Stomach (tissue), 9 donors: Measurements from ENCODE around the gene ITGB2. TPM values are rescaled to one million over a fixed set of nuclear protein-coding genes. Genes with fewer than 3 reads are reported as not detected.

Experiments
- DNase-seq, 2 donors: peaks; one replicate each; pipeline versions ENCODE4 v3.0.0 to v3.0.0-alpha.2; 2013 to 2019
- H3K27ac ChIP-seq, 5 donors: fragments of 200-600 bp in 4 of 5; sonication (generic) in 4 of 5; one replicate each; pipeline ENCODE4 v1.5.1; 2013 to 2019; ENCODE audit warnings: mild to moderate bottlenecking in 1 of 5, moderate library complexity in 1 of 5
- H3K27me3 ChIP-seq, 3 donors: fragments of 200-600 bp; sonication (generic); one replicate each; pipeline ENCODE4 v1.5.1; 2017 to 2019; ENCODE audit warnings: mixed run types in 1 of 3
- H3K36me3 ChIP-seq, 4 donors: fragments of 200-600 bp; sonication (generic); 1 replicate in 3 of 4; 2 replicates in 1 of 4; pipeline ENCODE4 v1.5.1; 2016 to 2019
- H3K4me1 ChIP-seq, 4 donors: fragments of 200-600 bp; sonication (generic); one replicate each; pipeline ENCODE4 v1.5.1; 2016 to 2019
- H3K4me3 ChIP-seq, 4 donors: fragments of 200-600 bp; sonication (generic) in 3 of 4; one replicate each; pipeline ENCODE4 v1.5.1; 2016 to 2019; ENCODE audit warnings: mild to moderate bottlenecking in 1 of 4
- H3K9me3 ChIP-seq, 4 donors: fragments of 200-600 bp; sonication (generic); one replicate each; pipeline ENCODE4 v1.5.1; 2016 to 2019
- CTCF ChIP-seq, 7 experiments: fragments of 450-650 bp in 4 of 7; fragments of 200-600 bp in 3 of 7; sonication (generic) in 3 of 7; IDR thresholded peaks; one replicate each; pipeline ENCODE4 v1.5.1; 2016 to 2019; ENCODE audit warnings: antibody characterized with exemption in 7 of 7, control low read depth in 2 of 7, mild to moderate bottlenecking in 1 of 7
- EP300 ChIP-seq: sonication (generic); formaldehyde crosslinking; IDR thresholded peaks from one replicate; pipeline ENCODE4 v1.6.1; 2017; ENCODE audit warnings: antibody characterized with exemption
- POLR2A ChIP-seq, 4 donors: fragments of 450-650 bp; IDR thresholded peaks; one replicate each; pipeline ENCODE4 v1.6.1; 2016; ENCODE audit warnings: antibody characterized with exemption in 4 of 4, control low read depth in 2 of 4, mild to moderate bottlenecking in 1 of 4, moderate library complexity in 1 of 4
- POLR2AphosphoS5 ChIP-seq, 3 donors: sonication (generic); formaldehyde crosslinking; IDR thresholded peaks; one replicate each; pipeline ENCODE4 v1.6.1; 2016; ENCODE audit warnings: antibody characterized with exemption in 3 of 3
- WGBS, 5 donors: extraction: QIAGEN DNeasy Blood & Tissue Kit in 3 of 5; methylation state at CpG; one replicate each; pipeline versions ENCODE4 v1.1.5 to v1.1.7; 2013 to 2018; 5-methylcytosine and 5-hydroxymethylcytosine counted together
- intact Hi-C: fragments of 100-400 bp; cut with DNase I; formaldehyde crosslinking; loops from one replicate; pipeline ENCODE4 v1.15.1; 2023; ENCODE audit warnings: low total_unique reads
- polyA plus RNA-seq, 3 donors: library from polyadenylated mRNA; stranded (reverse); fragments of 200-250 nt; gene quantifications; one replicate each; pipeline ENCODE4 v1.2.3, GENCODE V29; 2013
- total RNA-seq, 5 donors: library from RNA; depleted of rRNA; stranded (reverse); fragments of >200 nt; gene quantifications; one replicate each; pipeline versions ENCODE4 v1.1.0 to v1.2.3, GENCODE V29; 2014 to 2016
- donor health status: healthy with polysubstance abuse.
- donor health status: Bipolar disorder and iron deficiency.
- donor health status: healthy.

Gene ITGB2
- total and polyA plus RNA-seq, 8 donors = 3.5 to 72.2 (median 15.1) TPM

- Histone ChIP-seq H3K9me3 (no peaks in the 10 kb centered on the region), H3K4me1 (peaks cover 20 to 53% (median 41%) of the 10 kb centered on the region in 4 donors), H3K27ac (peak overlapping the region; percentile 14 to 71 (median 63)), H3K4me3 (no peak overlapping the region), H3K27me3 (no peaks in the 10 kb centered on the region), H3K36me3 (peaks cover 60 to 100% (median 98%) of the 10 kb centered on the region in 4 donors)
- TF ChIP-seq CTCF (IDR thresholded peaks at IDR 0.05) = no peak
- TF ChIP-seq POLR2AphosphoS5 (IDR thresholded peaks at IDR 0.05) = no peak
- TF ChIP-seq POLR2A (IDR thresholded peaks at IDR 0.05) = no peak
- no peak for TF ChIP-seq EP300
- DNase-seq = no peak
- intact Hi-C loops = no loop called here
- WGBS, 5 donors = 81 to 88% (median 82%) methylated on average over 14 of the region's 14 CpGs
These were observed 66.4 kb downstream of the ITGB2 start for GRCh38 chr21:44854391-44854663.

GRCh38 chr21:44853601-44854390, 66.9 kb downstream of the ITGB2 start:
- 67 to 78% (median 72%) methylated on average over 28 to 34 of the region's 34 CpGs for WGBS, 5 donors
- Histone ChIP-seq H3K4me1 (peaks cover 20 to 48% (median 37%) of the 10 kb centered on the region in 4 donors), H3K9me3 (no peaks in the 10 kb centered on the region), H3K4me3 (no peak overlapping the region), H3K27ac (peak overlapping the region; percentile 14 to 71 (median 63)), H3K36me3 (peaks cover 60 to 100% (median 98%) of the 10 kb centered on the region in 4 donors), H3K27me3 (no peaks in the 10 kb centered on the region)
- DNase-seq = peak; percentile 69 to 71
- intact Hi-C loops = no loop called here
- TF ChIP-seq POLR2AphosphoS5 (IDR thresholded peaks at IDR 0.05) (peak in 2 of 3 donors; percentile 44 to 58), POLR2A (IDR thresholded peaks at IDR 0.05) (no peak)

GRCh38 chr21:44850905-44851657, 69.6 kb downstream of the ITGB2 start:
- peaks cover 29 to 46% (median 39%) of the 10 kb centered on the region in 4 donors for H3K4me1 ChIP-seq
- no peaks in the 10 kb centered on the region for H3K27me3 ChIP-seq
- peaks cover 52 to 85% (median 81%) of the 10 kb centered on the region in 4 donors for H3K36me3 ChIP-seq
- H3K4me3 ChIP-seq = no peak overlapping the region
- H3K27ac ChIP-seq = peak overlapping the region in 1 of 5 donors; percentile 49
- H3K9me3 ChIP-seq = no peaks in the 10 kb centered on the region
- WGBS, 5 donors = 81 to 89% (median 86%) methylated on average over 26 of the region's 26 CpGs
- intact Hi-C loops = no loop called here
- no peak for DNase-seq
- no peak for TF ChIP-seq POLR2AphosphoS5 (IDR thresholded peaks at IDR 0.05)
- no peak for TF ChIP-seq POLR2A (IDR thresholded peaks at IDR 0.05)
- TF ChIP-seq EP300 = no peak
- TF ChIP-seq CTCF (IDR thresholded peaks at IDR 0.05) = no peak

- TF ChIP-seq EP300 (no peak), CTCF (IDR thresholded peaks at IDR 0.05) (no peak), POLR2A (IDR thresholded peaks at IDR 0.05) (no peak), POLR2AphosphoS5 (IDR thresholded peaks at IDR 0.05) (no peak)
- H3K4me1 ChIP-seq = peaks cover 37 to 53% (median 46%) of the 10 kb centered on the region in 4 donors
- no peak overlapping the region for H3K4me3 ChIP-seq
- no peak for DNase-seq
- H3K27ac ChIP-seq = no peak overlapping the region
- H3K9me3 ChIP-seq = no peaks in the 10 kb centered on the region
- H3K36me3 ChIP-seq = peaks cover 44 to 77% (median 73%) of the 10 kb centered on the region in 4 donors
- intact Hi-C loops = no loop called here
- peaks cover 0 to 5% (median 0%) of the 10 kb centered on the region in 3 donors for H3K27me3 ChIP-seq
- 90 to 95% (median 92%) methylated on average over 20 of the region's 20 CpGs for WGBS, 5 donors
These were observed 70.4 kb downstream of the ITGB2 start for GRCh38 chr21:44850208-44850800.
